H1 (cell line): ENCODE data around the gene EIF2B5. TPM values are rescaled to one million over a fixed set of nuclear protein-coding genes. Genes with fewer than 3 reads are reported as not detected.

Source experiments
- CTCF ChIA-PET: fragments of 300-600 bp; sonication (Branson Sonifier 250); formaldehyde crosslinking; loops from one replicate; lab custom pipeline; 2021; ENCODE audit not compliant: partially characterized antibody; lab: Charles Lee
- POLR2A ChIA-PET: fragments of 300-600 bp; sonication (Branson Sonifier 250); formaldehyde crosslinking; loops from one replicate; lab custom pipeline; 2021; ENCODE audit warnings: inconsistent platforms; ENCODE audit not compliant: partially characterized antibody; lab: Charles Lee
- DNase-seq, 2 experiments: peaks; one replicate each; pipeline versions ENCODE4 v3.0.0 to v3.0.0-alpha.2; 2010 to 2022; ENCODE audit warnings: low spot score in 2 of 2, low read depth in 1 of 2, mixed read lengths in 1 of 2
- FAIRE-seq: peaks from 2 replicates; lab custom pipeline; 2011; peaks lifted over from hg19 to GRCh38; lab: Jason Lieb, UNC
- H2AFZ ChIP-seq: 2 replicates; pipeline ENCODE4 v1.8.1; 2012; ENCODE audit warnings: low read length, inconsistent platforms
- H2AK5ac ChIP-seq: 2 replicates; pipeline ENCODE4 v1.6.1; 2013; ENCODE audit warnings: low read depth, low read length
- H2BK120ac ChIP-seq: replicated peaks from 2 replicates; pipeline ENCODE3; 2013; ENCODE audit warnings: low read depth, low read length, inconsistent platforms
- H2BK12ac ChIP-seq: 2 replicates; pipeline ENCODE4 v1.6.1; 2013; ENCODE audit warnings: low read depth, low read length
- H2BK15ac ChIP-seq: 2 replicates; pipeline ENCODE4 v1.6.1; 2013; ENCODE audit warnings: low read length
- H2BK20ac ChIP-seq: 2 replicates; pipeline ENCODE4 v1.6.1; 2013; ENCODE audit warnings: low read length
- H2BK5ac ChIP-seq: 2 replicates; pipeline ENCODE4 v1.6.1; 2013; ENCODE audit warnings: low read depth, low read length
- H3K14ac ChIP-seq: 2 replicates; pipeline ENCODE4 v1.6.1; 2013; ENCODE audit warnings: inconsistent platforms; ENCODE audit not compliant: insufficient read length
- H3K18ac ChIP-seq: 2 replicates; pipeline ENCODE4 v1.6.1; 2013; ENCODE audit warnings: low read length; ENCODE audit errors: extremely low read depth
- H3K23ac ChIP-seq: 2 replicates; pipeline ENCODE4 v1.6.1; 2013; ENCODE audit warnings: inconsistent platforms; ENCODE audit not compliant: insufficient read length
- H3K23me2 ChIP-seq: 2 replicates; pipeline ENCODE4 v1.6.1; 2013; ENCODE audit warnings: low read depth, low read length
- H3K27ac ChIP-seq: 2 replicates; pipeline ENCODE4 v1.6.1; 2011; ENCODE audit warnings: low read depth, low read length, inconsistent platforms
- H3K27me3 ChIP-seq, 4 experiments: replicated peaks in 1 of 4; 1 replicate in 1 of 4; 2 replicates in 3 of 4; pipeline versions ENCODE4 v1.6.1 to v1.8.1; 2011 to 2013; ENCODE audit warnings: low read length in 3 of 4, mild to moderate bottlenecking in 3 of 4, inconsistent platforms in 2 of 4, mixed read lengths in 2 of 4, moderate library complexity in 1 of 4; ENCODE audit not compliant: control insufficient read depth in 3 of 4, insufficient read depth in 3 of 4; ENCODE audit errors: extremely low read depth in 1 of 4
- H3K36me3 ChIP-seq, 4 experiments: 2 replicates each; pipeline versions ENCODE4 v1.6.1 to v1.8.1; 2011 to 2013; ENCODE audit warnings: mild to moderate bottlenecking in 4 of 4, low read length in 3 of 4, moderate library complexity in 2 of 4, control low read depth in 1 of 4, inconsistent platforms in 1 of 4; ENCODE audit not compliant: insufficient read depth in 4 of 4, control insufficient read depth in 2 of 4
- H3K4ac ChIP-seq: replicated peaks from 2 replicates; pipeline ENCODE3; 2013; ENCODE audit warnings: low read length, low read depth, mixed read lengths, inconsistent platforms; ENCODE audit not compliant: insufficient read length
- H3K4me1 ChIP-seq, 4 experiments: replicated peaks in 1 of 4; 1 replicate in 1 of 4; 2 replicates in 3 of 4; pipeline versions ENCODE4 v1.6.1 to v1.8.1; 2011 to 2013; ENCODE audit warnings: low read length in 3 of 4, inconsistent platforms in 2 of 4, mixed read lengths in 1 of 4; ENCODE audit not compliant: insufficient read depth in 4 of 4, control insufficient read depth in 3 of 4
- H3K4me2 ChIP-seq, 2 experiments: 2 replicates each; pipeline versions ENCODE4 v1.6.1 to v1.8.1; 2011 to 2013; ENCODE audit warnings: low read depth in 2 of 2, low read length in 2 of 2, control low read depth in 1 of 2, inconsistent platforms in 1 of 2, mild to moderate bottlenecking in 1 of 2; ENCODE audit not compliant: insufficient read depth in 1 of 2
- H3K4me3 ChIP-seq, 4 experiments: fragments of 200-600, 300-600 bp in 1 of 4; sonication (generic), shearing (Covaris generic), sonication (Bioruptor Twin) in 1 of 4; 2 replicates each; pipeline versions ENCODE4 v1.5.1 to v1.8.1; 2011 to 2016; ENCODE audit warnings: low read length in 4 of 4, low read depth in 3 of 4, control low read depth in 2 of 4, inconsistent platforms in 2 of 4, mild to moderate bottlenecking in 2 of 4, mixed read lengths in 1 of 4, moderate library complexity in 1 of 4; ENCODE audit not compliant: insufficient read depth in 2 of 4; ENCODE audit errors: extremely low read depth in 1 of 4
- H3K56ac ChIP-seq: replicated peaks from 2 replicates; pipeline ENCODE3; 2013; ENCODE audit warnings: low read depth, mild to moderate bottlenecking, mixed read lengths, low read length, inconsistent platforms; ENCODE audit not compliant: insufficient read length
- H3K79me1 ChIP-seq: 2 replicates; pipeline ENCODE4 v1.6.1; 2013; ENCODE audit warnings: low read depth, low read length, control low read depth
- H3K79me2 ChIP-seq, 2 experiments: 2 replicates each; pipeline versions ENCODE4 v1.6.1 to v1.8.1; 2012 to 2013; ENCODE audit warnings: low read length in 2 of 2, mild to moderate bottlenecking in 2 of 2, inconsistent platforms in 1 of 2; ENCODE audit not compliant: insufficient read depth in 2 of 2, control insufficient read depth in 1 of 2
- H3K9ac ChIP-seq, 4 experiments: replicated peaks in 1 of 4; 1 replicate in 1 of 4; 2 replicates in 3 of 4; pipeline versions ENCODE4 v1.6.1 to v1.8.1; 2011 to 2013; ENCODE audit warnings: low read depth in 3 of 4, low read length in 3 of 4, control low read depth in 2 of 4, mild to moderate bottlenecking in 2 of 4, moderate library complexity in 2 of 4, inconsistent platforms in 1 of 4; ENCODE audit errors: extremely low read depth in 1 of 4
- H3K9me3 ChIP-seq, 2 experiments: 2 replicates each; pipeline versions ENCODE4 v1.6.1 to v1.8.1; 2012 to 2013; ENCODE audit warnings: mild to moderate bottlenecking in 2 of 2, moderate library complexity in 2 of 2, control low read depth in 1 of 2, inconsistent platforms in 1 of 2, low read depth in 1 of 2, low read length in 1 of 2, mixed read lengths in 1 of 2; ENCODE audit not compliant: insufficient read depth in 2 of 2
- H4K20me1 ChIP-seq, 2 experiments: replicated peaks in 1 of 2; 2 replicates each; pipeline versions ENCODE3 to v1.8.1; 2011 to 2013; ENCODE audit warnings: inconsistent platforms in 2 of 2, low read length in 2 of 2, mild to moderate bottlenecking in 1 of 2; ENCODE audit not compliant: insufficient read depth in 2 of 2, control insufficient read depth in 1 of 2
- H4K5ac ChIP-seq: 2 replicates; pipeline ENCODE4 v1.6.1; 2013; ENCODE audit warnings: low read length, low read depth, mixed read lengths, inconsistent platforms; ENCODE audit not compliant: insufficient read length
- H4K8ac ChIP-seq: 2 replicates; pipeline ENCODE4 v1.8.0; 2013; ENCODE audit warnings: mild to moderate bottlenecking, moderate library complexity, low read length, inconsistent platforms; ENCODE audit not compliant: insufficient read depth; ENCODE audit errors: extremely low read depth
- H4K91ac ChIP-seq: replicated peaks from 2 replicates; pipeline ENCODE3; 2013; ENCODE audit warnings: low read length, mixed read lengths, inconsistent platforms; ENCODE audit not compliant: insufficient read length
- ASH2L ChIP-seq: fragments of 200-600, 300-600 bp; sonication (generic); IDR thresholded peaks from one replicate; pipeline ENCODE4 v1.7.1; 2017; ENCODE audit warnings: low read length
- BCL11A ChIP-seq, 2 experiments: IDR thresholded peaks; one replicate each; pipeline ENCODE4 v1.6.1; 2011; ENCODE audit warnings: low read depth in 2 of 2, low read length in 2 of 2, mild to moderate bottlenecking in 2 of 2
- GABPA ChIP-seq: IDR thresholded peaks from 2 replicates; pipeline ENCODE4 v1.6.1; 2011; ENCODE audit warnings: mild to moderate bottlenecking, low read length, moderate library complexity, borderline replicate concordance; ENCODE audit not compliant: insufficient read depth
- KDM4A ChIP-seq: IDR thresholded peaks from one replicate; pipeline ENCODE4 v1.7.1; 2012; ENCODE audit warnings: low read depth, mild to moderate bottlenecking, moderate library complexity, low read length, inconsistent platforms; ENCODE audit not compliant: severe bottlenecking
- NRF1 ChIP-seq: IDR thresholded peaks from 2 replicates; pipeline ENCODE4 v1.6.1; 2011; ENCODE audit warnings: mild to moderate bottlenecking, low read depth, low read length, improper control_type of control experiment
- SUZ12 ChIP-seq: fragments of 200-600 bp; sonication (generic); IDR thresholded peaks from 2 replicates; pipeline ENCODE4 v1.6.1; 2012; ENCODE audit warnings: mild to moderate bottlenecking, inconsistent platforms, low read length, moderate library complexity, mixed read lengths
- ZNF274 ChIP-seq: IDR thresholded peaks from 2 replicates; pipeline ENCODE4 v1.7.0; 2012; ENCODE audit warnings: low read length, borderline replicate concordance; ENCODE audit errors: extremely low read depth
- WGBS, 2 experiments: shearing (Covaris generic) in 1 of 2; methylation state at CpG; one replicate each; pipeline versions ENCODE4 v1.1.6 to v1.1.7; 2013 to 2015; ENCODE audit warnings: low lambda C conversion rate in 2 of 2, mixed read lengths in 2 of 2, inconsistent platforms in 1 of 2, low coverage in 1 of 2, missing lambda C conversion rate in 1 of 2; ENCODE audit not compliant: insufficient replicate concordance in 2 of 2, insufficient coverage in 1 of 2, insufficient read length in 1 of 2; ENCODE audit errors: extremely low coverage in 1 of 2, missing lambda C conversion rate in 1 of 2; 5-methylcytosine and 5-hydroxymethylcytosine counted together
- polyA plus RNA-seq, 7 experiments: library from polyadenylated mRNA; depleted of rRNA in 3 of 7; stranded (reverse) in 5 of 7; unstranded in 2 of 7; fragments of >200 nt in 5 of 7; fragments of 200-250 nt in 2 of 7; gene quantifications; 1 replicate in 5 of 7; 2 replicates in 1 of 7; 4 replicates in 1 of 7; pipeline versions ENCODE4 v1.2.1 to v1.2.3, GENCODE V29; 2011 to 2013; ENCODE audit warnings: missing spikeins in 2 of 7, mixed read lengths in 2 of 7
- total RNA-seq: library from RNA; stranded (reverse); fragmentation: NEBNext Ultra II Directional; extraction: Animal tissue kit (Norgen Biotek cat#: 25700); gene quantifications from 2 replicates; pipeline ENCODE4 v1.2.1, GENCODE V29; 2021

EIF2B5 gene
- total and polyA plus RNA-seq, 2 of the 8 experiments (the other 6 are each of a cell fraction or from before 2014, with no cell fraction given), result 33.1 to 40.0 TPM

DNA sequence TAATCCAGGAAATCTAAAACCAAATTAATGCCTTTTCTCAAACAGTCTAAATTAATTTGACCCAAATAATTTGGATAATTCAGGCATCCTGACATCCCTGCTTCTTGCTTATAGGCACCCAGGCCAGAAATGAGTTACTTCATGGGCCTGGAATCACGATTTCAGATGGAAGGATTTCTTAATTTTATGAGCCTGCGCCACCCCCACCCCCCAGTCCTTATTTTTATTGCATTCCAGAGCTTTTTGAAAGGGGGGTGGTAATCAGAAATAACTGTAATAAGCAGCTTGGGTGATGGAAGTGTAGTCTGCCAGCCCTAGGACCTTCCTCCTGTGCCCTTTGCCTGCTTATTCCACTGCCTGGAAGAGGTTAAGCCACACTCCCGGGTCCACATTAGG lies 40.8 kb downstream of the EIF2B5 start:
- Histone ChIP-seq H3K23me2 (peaks cover 8% of the 10 kb centered on the region), H3K27ac (peak overlapping the region; percentile 87), H3K79me1 (peaks cover 13% of the 10 kb centered on the region), H3K4me1 (peaks cover 0 to 23% (median 15%) of the 10 kb centered on the region in 4 experiments; a peak in 6 of 7 replicates), H3K4me2 (peak overlapping the region; percentile 91 to 96), H3K56ac (peak overlapping the region; percentile 3), H4K91ac (no peak overlapping the region), H4K20me1 (peaks cover 0 to 17% of the 10 kb centered on the region in 2 experiments), H3K9ac (peak overlapping the region in 2 of 4 experiments; percentile 66 to 71; a peak in 5 of 7 replicates), H3K36me3 (peaks cover 32 to 42% (median 36%) of the 10 kb centered on the region in 4 experiments), H2AFZ (no peak overlapping the region), H2BK5ac (peak overlapping the region; percentile 45; the same call in 1 of the 2 replicates), H3K4ac (no peak overlapping the region), H3K18ac (no peak overlapping the region), H3K79me2 (peaks cover 0 to 37% of the 10 kb centered on the region in 2 experiments; a peak in 2 of 4 replicates), H2BK12ac (no peak overlapping the region; the same call in 1 of the 2 replicates)
- POLR2A ChIA-PET, result interaction anchor here (0.6 to 2.1 kb wide), 8 partner anchors 9 to 623 kb away, joined by 4 to 17 read pairs (median 6); partner anchors contain the start of genes ABCF3 and DVL3
- 18% methylated on average over 3 of the region's 3 CpGs; no CpG with 5 or more reads in 1 of the 2 experiments for WGBS, 2 experiments
- TF ChIP-seq ASH2L (no peak), ZNF274 (no peak), NRF1 (no peak), KDM4A (peak; percentile 2), SUZ12 (no peak), GABPA (no peak), BCL11A (IDR thresholded peaks at IDR 0.05; ENCODE audit: low read depth in 2 of 2, low read length in 2 of 2) (no peak)
- TF ChIP-seq, all 59 proteins: peak for 1
- peak overlapping the region; percentile 68 to 92 (median 86) for H3K4me3 ChIP-seq
- H3K9me3 ChIP-seq, result no peaks in the 10 kb centered on the region
- no peak overlapping the region for H2BK15ac ChIP-seq
- H4K8ac ChIP-seq, result no peak overlapping the region
- CTCF ChIA-PET, result interaction anchor here (0.7 to 2.8 kb wide), 6 partner anchors 11 to 51 kb away, joined by 3 to 16 read pairs (median 4); partner anchors contain the start of gene ABCF3
- H3K14ac ChIP-seq, result no peak overlapping the region
- H4K5ac ChIP-seq, result peak overlapping the region; percentile 20
- H2AK5ac ChIP-seq, result no peak overlapping the region
- H3K23ac ChIP-seq, result no peak overlapping the region
- no peak for FAIRE-seq
- DNase-seq, result no peak
- no peak overlapping the region for H2BK20ac ChIP-seq
- no peak overlapping the region for H2BK120ac ChIP-seq
- H3K27me3 ChIP-seq, result no peaks in the 10 kb centered on the region
